Cardiac muscle cell (in vitro differentiated cells and primary cell): ENCODE measurements around the gene PDSS2. TPM values are rescaled to one million over a fixed set of nuclear protein-coding genes. Genes with fewer than 3 reads are reported as not detected.

Source experiments
- DNase-seq, 2 donors: peaks; one replicate each; pipeline versions ENCODE4 v3.0.0 to v3.0.0-alpha.2; 2010 to 2017; ENCODE audit warnings: low read depth in 1 of 2, low spot score in 1 of 2
- H3K27ac ChIP-seq: fragments of 200-600 bp; sonication (generic); 2 replicates; pipeline ENCODE4 v1.5.1; 2016
- H3K27me3 ChIP-seq: fragments of 200-600 bp; sonication (generic); 2 replicates; pipeline ENCODE4 v1.6.0; 2016; ENCODE audit warnings: control low read depth
- H3K36me3 ChIP-seq: fragments of 200-600 bp; sonication (generic); 2 replicates; pipeline ENCODE4 v1.5.1; 2016; ENCODE audit warnings: control low read depth
- H3K4me1 ChIP-seq: fragments of 200-600 bp; sonication (generic); 2 replicates; pipeline ENCODE4 v1.8.1; 2017; ENCODE audit warnings: low read depth, mild to moderate bottlenecking, mixed run types
- H3K4me3 ChIP-seq: fragments of 200-600 bp; sonication (generic); 2 replicates; pipeline ENCODE4 v1.5.1; 2016; ENCODE audit warnings: mild to moderate bottlenecking
- H3K9me3 ChIP-seq: fragments of 200-600 bp; sonication (generic); 2 replicates; pipeline ENCODE4 v1.5.1; 2017; ENCODE audit warnings: low read depth, mild to moderate bottlenecking, control low read depth
- polyA plus RNA-seq: library from polyadenylated mRNA; unstranded; fragments of >200 nt; fragmentation: Nextera tagmentation; extraction: Ambion mirVana; gene quantifications from 2 replicates; pipeline ENCODE4 v1.2.1, GENCODE V29; 2016
- total RNA-seq: library from RNA; depleted of rRNA; stranded (reverse); fragments of >200 nt; gene quantifications from 2 replicates; pipeline ENCODE4 v1.2.3, GENCODE V29; 2016
- TF ChIP-seq, protein P1 (sequence below): IDR thresholded peaks from 2 replicates; pipeline ENCODE4 v1.5.1; 2012; ENCODE audit warnings: low read depth, mild to moderate bottlenecking, low read length

The PDSS2 gene
- total and polyA plus RNA-seq, 2 experiments from 2014 or later, result 12.3 to 19.4 TPM

DNA sequence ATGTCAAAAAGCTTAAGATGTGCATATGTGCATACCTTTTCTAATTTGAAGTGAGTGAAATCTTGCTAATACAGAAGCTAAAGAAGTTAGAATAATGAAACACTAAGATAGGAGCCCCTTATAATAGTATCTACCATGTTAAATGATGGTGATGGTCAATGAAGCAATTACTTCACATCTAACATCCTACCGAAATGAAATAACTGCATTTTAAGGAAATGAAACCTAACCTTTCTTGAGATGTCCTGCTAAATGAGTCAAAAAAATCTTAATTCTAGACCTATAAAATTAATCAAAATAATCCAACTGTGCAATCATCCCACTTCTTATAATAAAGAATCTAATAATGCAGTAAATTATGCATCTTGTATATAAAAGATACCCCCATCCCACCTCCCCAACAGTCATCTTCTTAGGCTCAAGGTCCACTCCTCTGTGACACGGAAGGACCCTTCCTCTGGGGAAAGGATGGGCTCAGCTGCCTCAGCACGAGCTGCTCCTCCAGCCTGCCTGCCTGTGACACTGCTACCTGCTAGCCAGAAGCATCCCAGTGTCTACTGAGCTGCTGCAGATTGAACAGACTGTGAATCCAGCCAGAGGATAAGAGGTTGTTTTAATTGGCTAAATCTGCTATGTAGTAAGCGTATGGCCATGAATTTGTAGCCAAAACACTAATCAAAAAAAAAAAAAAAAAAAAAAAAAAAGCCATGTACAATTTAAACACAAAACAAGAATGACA lies 214.5 kb downstream of the PDSS2 start:
- TF ChIP-seq, protein P1, sequence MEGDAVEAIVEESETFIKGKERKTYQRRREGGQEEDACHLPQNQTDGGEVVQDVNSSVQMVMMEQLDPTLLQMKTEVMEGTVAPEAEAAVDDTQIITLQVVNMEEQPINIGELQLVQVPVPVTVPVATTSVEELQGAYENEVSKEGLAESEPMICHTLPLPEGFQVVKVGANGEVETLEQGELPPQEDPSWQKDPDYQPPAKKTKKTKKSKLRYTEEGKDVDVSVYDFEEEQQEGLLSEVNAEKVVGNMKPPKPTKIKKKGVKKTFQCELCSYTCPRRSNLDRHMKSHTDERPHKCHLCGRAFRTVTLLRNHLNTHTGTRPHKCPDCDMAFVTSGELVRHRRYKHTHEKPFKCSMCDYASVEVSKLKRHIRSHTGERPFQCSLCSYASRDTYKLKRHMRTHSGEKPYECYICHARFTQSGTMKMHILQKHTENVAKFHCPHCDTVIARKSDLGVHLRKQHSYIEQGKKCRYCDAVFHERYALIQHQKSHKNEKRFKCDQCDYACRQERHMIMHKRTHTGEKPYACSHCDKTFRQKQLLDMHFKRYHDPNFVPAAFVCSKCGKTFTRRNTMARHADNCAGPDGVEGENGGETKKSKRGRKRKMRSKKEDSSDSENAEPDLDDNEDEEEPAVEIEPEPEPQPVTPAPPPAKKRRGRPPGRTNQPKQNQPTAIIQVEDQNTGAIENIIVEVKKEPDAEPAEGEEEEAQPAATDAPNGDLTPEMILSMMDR, result no peak
- DNase-seq, result no peak

DNA sequence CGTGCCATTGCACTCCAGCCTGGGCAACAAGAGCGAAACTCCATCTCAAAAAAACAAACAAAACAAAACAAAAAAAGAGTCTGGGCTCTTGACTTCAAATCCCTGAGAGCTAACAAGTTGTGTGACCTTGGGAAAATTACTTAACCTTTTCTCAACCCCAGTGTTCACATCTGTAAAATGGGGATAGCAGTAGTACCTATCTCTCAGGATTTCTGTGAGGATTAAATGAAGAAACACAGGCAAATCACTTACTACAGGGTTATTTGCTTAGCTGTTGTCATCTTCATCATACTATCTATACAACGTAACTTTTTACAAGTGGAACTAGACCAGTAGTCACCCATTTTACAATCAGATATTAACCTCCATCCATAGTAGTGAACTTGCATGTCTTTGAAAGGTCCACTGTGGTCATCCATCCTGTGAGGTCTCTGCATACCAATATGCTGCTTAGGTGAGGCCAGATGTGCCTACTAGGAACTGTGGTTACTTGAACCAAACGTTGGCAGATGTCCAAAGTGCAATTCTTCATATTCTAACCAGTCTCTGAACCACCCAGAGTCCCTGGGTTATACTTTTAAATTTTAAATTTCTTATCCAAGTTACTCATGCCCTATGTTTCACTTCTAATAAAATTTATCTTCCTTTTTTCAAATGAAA lies 215.2 kb downstream of the PDSS2 start:
- TF ChIP-seq, protein P1, result no peak
- no peak overlapping the region for H3K27ac ChIP-seq
- H3K4me3 ChIP-seq, result no peak overlapping the region
- no peaks in the 10 kb centered on the region for H3K9me3 ChIP-seq
- peaks cover 3% of the 10 kb centered on the region for H3K4me1 ChIP-seq
- no peaks in the 10 kb centered on the region for H3K36me3 ChIP-seq
- no peaks in the 10 kb centered on the region for H3K27me3 ChIP-seq
- DNase-seq, result no peak

More for the DNA sequence above, 214.5 kb downstream of the PDSS2 start:
- H3K4me3 ChIP-seq, result no peak overlapping the region
- H3K27me3 ChIP-seq, result no peaks in the 10 kb centered on the region
- no peaks in the 10 kb centered on the region for H3K9me3 ChIP-seq
- H3K36me3 ChIP-seq, result no peaks in the 10 kb centered on the region
- peaks cover 7% of the 10 kb centered on the region for H3K4me1 ChIP-seq
- no peak overlapping the region for H3K27ac ChIP-seq

DNA sequence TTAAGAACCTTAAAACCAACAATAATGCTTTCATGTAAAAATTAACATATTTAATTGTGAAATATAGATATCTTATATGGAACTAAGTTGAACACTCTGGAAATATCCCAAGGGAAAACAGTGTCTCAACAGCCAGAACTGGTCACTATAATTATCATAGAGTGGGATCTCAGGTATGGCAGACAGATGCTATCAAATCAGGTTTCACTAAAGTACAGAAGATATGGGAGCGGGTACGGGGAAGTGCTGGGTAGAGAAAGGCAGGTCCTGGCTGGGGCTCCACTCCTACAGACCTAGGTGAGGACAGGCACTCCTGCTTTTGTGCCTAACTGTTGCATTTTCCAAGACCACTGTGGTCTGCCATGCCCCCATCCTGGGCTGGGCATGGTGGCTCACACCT lies 215.9 kb downstream of the PDSS2 start:
- TF ChIP-seq, protein P1, result no peak
- no peak overlapping the region for H3K27ac ChIP-seq
- H3K4me1 ChIP-seq, result peaks cover 3% of the 10 kb centered on the region
- DNase-seq, result no peak
- no peak overlapping the region for H3K4me3 ChIP-seq
- no peaks in the 10 kb centered on the region for H3K36me3 ChIP-seq
- no peaks in the 10 kb centered on the region for H3K27me3 ChIP-seq
- H3K9me3 ChIP-seq, result no peaks in the 10 kb centered on the region

DNA sequence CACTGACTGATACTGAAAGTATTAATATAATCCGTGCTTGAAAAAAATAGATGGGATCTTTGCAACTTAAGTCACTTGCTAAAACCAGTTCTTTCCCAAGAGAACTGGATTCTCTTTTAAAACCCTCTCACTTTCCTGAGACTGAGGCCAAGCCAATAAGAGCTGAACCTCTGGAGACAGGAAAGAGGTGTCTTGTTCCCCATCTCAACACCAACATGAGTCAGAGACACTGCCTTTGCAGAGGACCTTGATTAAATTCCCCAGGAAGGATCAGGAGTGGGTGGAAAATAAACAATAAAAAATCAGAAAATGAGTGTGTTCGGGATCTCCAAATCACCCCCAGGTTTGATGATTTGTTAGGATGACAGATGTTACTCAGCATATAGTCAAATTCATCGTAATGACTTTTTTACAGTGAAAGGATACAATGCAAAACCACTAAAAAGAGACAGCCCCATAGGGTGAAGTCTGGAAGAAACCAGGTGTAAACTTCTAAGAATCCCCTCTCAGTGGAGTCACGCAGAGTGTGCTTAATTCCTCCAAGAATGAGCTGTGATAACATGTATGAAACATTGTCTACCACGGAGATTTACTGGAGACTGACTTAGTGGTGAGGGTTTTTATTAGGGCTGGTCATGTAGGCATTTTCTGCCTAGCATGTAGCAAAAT lies 221.2 kb downstream of the PDSS2 start:
- peak in 1 of 2 donors; percentile 56 for DNase-seq
- H3K9me3 ChIP-seq, result no peaks in the 10 kb centered on the region
- no peaks in the 10 kb centered on the region for H3K27me3 ChIP-seq
- peaks cover 5% of the 10 kb centered on the region for H3K36me3 ChIP-seq
- H3K27ac ChIP-seq, result no peak overlapping the region
- no peaks in the 10 kb centered on the region for H3K4me1 ChIP-seq
- TF ChIP-seq, protein P1, result no peak
- H3K4me3 ChIP-seq, result no peak overlapping the region

DNA sequence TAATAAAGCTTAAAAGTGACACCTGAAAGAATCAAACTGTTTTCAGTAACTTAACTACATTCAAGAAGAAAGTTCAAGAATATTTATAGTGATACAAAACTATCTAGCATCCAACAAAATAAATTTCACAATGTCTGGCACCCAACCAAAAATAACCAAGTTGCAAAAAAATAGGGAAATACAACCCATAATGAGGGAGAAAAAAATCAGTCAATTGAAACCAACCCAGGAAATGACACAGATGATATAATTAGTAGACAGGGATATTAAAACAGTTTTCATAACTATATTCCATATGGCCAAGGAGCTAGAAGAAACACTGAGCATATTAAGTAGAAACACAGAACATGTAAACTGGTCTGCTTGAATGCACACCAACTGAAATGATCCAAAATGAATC lies 223.9 kb downstream of the PDSS2 start:
- Histone ChIP-seq H3K36me3 (peaks cover 5% of the 10 kb centered on the region), H3K4me3 (no peak overlapping the region), H3K27ac (no peak overlapping the region), H3K4me1 (no peaks in the 10 kb centered on the region), H3K9me3 (no peaks in the 10 kb centered on the region), H3K27me3 (no peaks in the 10 kb centered on the region)
- TF ChIP-seq, protein P1, result no peak
- peak in 1 of 2 donors; percentile 55 for DNase-seq
